Measurements from ENCODE around the gene TMEM176A.

- TF ChIP-seq CTCF (IDR thresholded peaks at IDR 0.05) (no peak), POLR2A (IDR thresholded peaks at IDR 0.05) (no peak)
These were observed 45.0 kb upstream of the TMEM176A start for GRCh38 chr7:150755473-150756099.
